Activated CD8-positive, alpha-beta memory T cell treated with anti-CD3 and anti-CD28 coated beads, Interleukin-2, amount 50 U/mL, for 1 hour (primary cell): ENCODE measurements around the gene CYP4A11.
"Not testable (repeated sequence)": the region's sequence is repeated elsewhere in the genome, so short reads cannot be mapped to it uniquely, and the experiment has no call there.

Experiments used
- DNase-seq: peaks from one replicate; pipeline ENCODE4 v3.0.0-alpha.2; 2020; ENCODE audit errors: extremely low read depth

The CYP4A11 gene

DNA sequence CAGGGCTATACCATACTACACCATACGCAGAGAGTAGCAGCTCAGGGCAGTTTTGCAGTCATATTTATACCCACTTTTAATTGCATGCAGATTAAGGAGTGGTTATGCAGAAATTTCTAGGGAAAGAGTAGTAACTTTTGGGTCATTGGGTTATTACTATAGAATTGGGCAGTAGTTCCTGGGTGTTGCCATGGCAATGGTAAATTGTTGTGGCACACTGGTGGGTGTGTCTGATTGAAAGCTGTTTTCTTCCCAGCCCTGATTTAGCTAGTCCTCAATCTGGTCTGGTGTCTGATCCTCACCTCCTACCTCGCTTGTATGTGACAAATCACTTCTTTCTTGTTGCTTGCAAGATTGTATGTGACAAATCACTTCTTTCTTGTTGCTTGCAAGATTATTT is 30.5 kb downstream of the CYP4A11 start:
- no peak for DNase-seq

DNA sequence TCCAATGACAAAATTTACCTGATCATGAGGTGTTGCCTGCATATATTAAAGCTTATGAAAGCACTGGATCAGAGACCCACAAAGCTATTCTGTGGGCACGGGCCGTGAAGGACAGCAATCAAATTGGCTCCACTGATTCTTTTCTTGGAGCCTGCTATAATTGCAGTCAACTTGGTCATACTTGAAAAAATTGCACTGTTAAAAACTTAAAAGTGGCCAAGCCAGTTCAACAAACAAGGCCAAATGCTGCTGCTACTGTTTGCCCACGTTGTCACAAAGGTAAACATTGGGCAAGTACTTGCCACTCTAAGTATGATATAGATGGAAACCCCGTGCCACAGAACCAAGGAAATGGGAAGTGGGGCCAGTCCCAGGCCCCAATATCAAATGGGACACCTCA is 37.8 kb downstream of the CYP4A11 start:
- DNase-seq, result no peak

DNA sequence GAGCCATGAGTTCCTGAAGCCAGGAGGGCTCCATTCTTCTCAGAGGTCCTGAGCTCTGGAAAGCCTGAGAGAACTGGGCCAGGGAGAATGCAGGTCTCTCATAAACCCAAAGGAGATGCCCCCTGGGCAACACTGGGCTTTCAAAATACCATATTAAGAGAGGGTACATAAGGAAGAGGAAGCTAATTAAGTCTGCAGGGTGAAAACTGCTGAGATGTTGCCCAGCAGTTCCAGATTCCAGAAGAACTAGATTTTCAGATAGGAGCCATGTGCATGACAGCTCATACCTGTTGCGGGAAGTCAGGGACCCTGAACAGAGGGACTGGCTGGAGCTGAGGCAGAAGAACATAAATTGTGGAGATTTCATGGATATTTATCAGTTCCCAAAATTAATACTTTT is 40.9 kb downstream of the CYP4A11 start:
- no peak for DNase-seq

DNA sequence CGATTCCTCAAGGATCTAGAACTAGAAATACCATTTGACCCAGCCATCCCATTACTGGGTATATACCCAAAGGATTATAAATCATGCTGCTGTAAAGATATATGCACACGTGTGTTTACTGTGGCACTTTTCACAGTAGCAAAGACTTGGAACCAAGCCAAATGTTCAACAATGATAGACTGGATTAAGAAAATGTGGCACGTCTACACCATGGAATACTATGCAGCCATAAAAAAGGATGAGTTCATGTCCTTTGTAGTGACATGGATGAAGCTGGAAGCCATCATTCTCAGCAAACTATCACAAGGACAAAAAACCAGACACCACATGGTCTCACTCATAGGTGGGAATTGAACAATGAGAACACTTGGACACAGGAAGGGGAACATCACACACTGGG is 59.6 kb downstream of the CYP4A11 start:
- not testable (repeated sequence) for DNase-seq
